ENCODE data around the gene PHLDB2.

DNA sequence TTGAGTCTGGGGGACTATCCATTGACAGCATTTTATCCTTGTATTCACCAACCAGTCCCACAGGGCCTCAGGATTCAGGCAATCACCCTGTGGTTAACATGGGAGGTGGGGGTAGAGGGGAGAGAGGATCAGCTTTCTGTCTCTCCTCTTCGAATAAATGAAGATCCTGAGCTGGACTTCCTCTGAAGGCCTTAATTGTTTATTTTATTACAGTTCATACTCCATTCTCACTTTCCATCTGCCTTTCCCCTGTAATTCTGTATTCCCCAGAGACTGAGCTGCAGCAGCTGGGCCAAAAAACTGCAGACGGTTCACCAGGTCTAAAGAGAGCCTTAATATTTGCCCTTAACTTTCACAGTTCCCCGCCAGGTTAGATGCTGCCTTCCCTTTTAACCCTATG lies 151.6 kb downstream of the PHLDB2 start:
- no peak for TF ChIP-seq POLR2A (IDR thresholded peaks at IDR 0.05)
- TF ChIP-seq CTCF (IDR thresholded peaks at IDR 0.05): no peak

Measured in uterus (tissue), 2 donors.